SK-N-MC (cell line): ENCODE measurements around the gene CCNA1.

Experiments
- EZH2 ChIP-seq: fragments of 200-600 bp; sonication (generic); IDR thresholded peaks from one replicate; pipeline ENCODE4 v1.6.1; 2017; ENCODE audit warnings: antibody characterized with exemption
- FOXP2 ChIP-seq: optimal IDR thresholded peaks from 2 replicates; pipeline ENCODE3; 2011; ENCODE audit warnings: mild to moderate bottlenecking, moderate library complexity; ENCODE audit not compliant: insufficient read depth; ENCODE audit errors: extremely low read length, control extremely low read depth
- POLR2AphosphoS5 ChIP-seq: IDR thresholded peaks from 2 replicates; pipeline ENCODE4 v1.6.1; 2012; ENCODE audit warnings: mild to moderate bottlenecking, low read depth, low read length, borderline replicate concordance

- TF ChIP-seq EZH2, result no peak
- TF ChIP-seq POLR2AphosphoS5, result no peak
- no peak for TF ChIP-seq FOXP2
These were observed 4.2 kb upstream of the CCNA1 start for GRCh38 chr13:36428086-36428485.
